ENCODE data around the gene CASP1. TPM values are rescaled to one million over a fixed set of nuclear protein-coding genes. Genes with fewer than 3 reads are reported as not detected.
"Not testable (repeated sequence)": the region's sequence is repeated elsewhere in the genome, so short reads cannot be mapped to it uniquely, and the experiment has no call there.

Gene CASP1
- total RNA-seq, 1 experiment from 2014 or later = 32.0 TPM

- DNase-seq (ENCODE audit: low read depth) = peak; percentile 5
Observed at GRCh38 chr11:105045676-105046296, 10.8 kb upstream of the CASP1 start.

GRCh38 chr11:105044557-105045524 is 9.9 kb upstream of the CASP1 start, which contains the start of gene CARD16:
Gene CARD16 (minus strand): TSS chr11:105045335. CDS start chr11:105045297, 38 bp downstream.
- peak; percentile 64 for DNase-seq (ENCODE audit: low read depth)

GRCh38 chr11:105042178-105042577 is 7.2 kb upstream of the CASP1 start:
- no peak for DNase-seq (ENCODE audit: low read depth)

GRCh38 chr11:105040703-105041102 is 5.8 kb upstream of the CASP1 start:
- no peak for DNase-seq (ENCODE audit: low read depth)

GRCh38 chr11:105034388-105034787 is 556 bp downstream of the CASP1 start:
- not testable (repeated sequence) for DNase-seq (ENCODE audit: low read depth)

GRCh38 chr11:105033781-105034180 is 1.2 kb downstream of the CASP1 start:
- no peak for DNase-seq (ENCODE audit: low read depth)

GRCh38 chr11:105033343-105033742 is 1.6 kb downstream of the CASP1 start:
- no peak for DNase-seq (ENCODE audit: low read depth)

- no peak for DNase-seq (ENCODE audit: low read depth)
Observed at GRCh38 chr11:105032495-105032894, 2.4 kb downstream of the CASP1 start.

GRCh38 chr11:105027678-105028077 is 7.3 kb downstream of the CASP1 start:
- DNase-seq (ENCODE audit: low read depth) = no peak

GRCh38 chr11:105024394-105024793 is 10.6 kb downstream of the CASP1 start:
- DNase-seq (ENCODE audit: low read depth) = no peak

GRCh38 chr11:105023003-105023402 is 11.9 kb downstream of the CASP1 start, which contains the start of gene CASP5:
Gene CASP5 (minus strand): TSS chr11:105023168. CDS start chr11:105023136, 32 bp downstream.
- DNase-seq (ENCODE audit: low read depth) = no peak

GRCh38 chr11:105022527-105022926 is 12.4 kb downstream of the CASP1 start:
- no peak for DNase-seq (ENCODE audit: low read depth)

- DNase-seq (ENCODE audit: low read depth) = no peak
Observed at GRCh38 chr11:105007463-105007862, 27.5 kb downstream of the CASP1 start.

- DNase-seq (ENCODE audit: low read depth) = no peak
Observed at GRCh38 chr11:105005451-105005845, 29.5 kb downstream of the CASP1 start.

- DNase-seq (ENCODE audit: low read depth) = no peak
Observed at GRCh38 chr11:105004021-105004420, 30.9 kb downstream of the CASP1 start.

GRCh38 chr11:105003151-105003550 is 31.8 kb downstream of the CASP1 start:
- no peak for DNase-seq (ENCODE audit: low read depth)

GRCh38 chr11:105000797-105001196 is 34.1 kb downstream of the CASP1 start:
- DNase-seq (ENCODE audit: low read depth) = no peak

- peak; percentile 34 for DNase-seq (ENCODE audit: low read depth)
Observed at GRCh38 chr11:105000167-105000566, 34.8 kb downstream of the CASP1 start.

GRCh38 chr11:104999721-105000120 is 35.2 kb downstream of the CASP1 start:
- DNase-seq (ENCODE audit: low read depth) = peak; percentile 13

GRCh38 chr11:104997288-104997687 is 37.7 kb downstream of the CASP1 start:
- DNase-seq (ENCODE audit: low read depth) = peak; percentile 51

- no peak for DNase-seq (ENCODE audit: low read depth)
Observed at GRCh38 chr11:104995001-104995408, 39.9 kb downstream of the CASP1 start.

GRCh38 chr11:104992781-104993180 is 42.2 kb downstream of the CASP1 start:
- DNase-seq (ENCODE audit: low read depth) = no peak

GRCh38 chr11:104991994-104992393 is 43.0 kb downstream of the CASP1 start:
- no peak for DNase-seq (ENCODE audit: low read depth)

Measured in M059J (cell line).